Immature natural killer cell (primary cell): Measurements from ENCODE around the gene TPM3. TPM values are rescaled to one million over a fixed set of nuclear protein-coding genes. Genes with fewer than 3 reads are reported as not detected.
"Not testable (repeated sequence)": the region's sequence is repeated elsewhere in the genome, so short reads cannot be mapped to it uniquely, and the experiment has no call there.

Experiments used
- DNase-seq, 3 donors: peaks; one replicate each; pipeline ENCODE4 v3.0.0; 2022; ENCODE audit warnings: mixed read lengths in 1 of 3
- H3K27ac Mint-ChIP-seq, 6 donors: one replicate each; pipeline ENCODE4 v1.8.0; 2020; ENCODE audit warnings: mixed read lengths in 6 of 6, mild to moderate bottlenecking in 5 of 6, inconsistent platforms in 4 of 6, moderate library complexity in 3 of 6
- H3K27me3 Mint-ChIP-seq, 3 donors: one replicate each; pipeline ENCODE4 v1.8.0; 2020 to 2021; ENCODE audit warnings: low read depth in 3 of 3, mild to moderate bottlenecking in 3 of 3, mixed read lengths in 3 of 3, moderate library complexity in 3 of 3, inconsistent platforms in 1 of 3
- H3K36me3 Mint-ChIP-seq, 3 donors: one replicate each; pipeline ENCODE4 v1.8.0; 2020; ENCODE audit warnings: mixed read lengths in 3 of 3, inconsistent platforms in 2 of 3, mild to moderate bottlenecking in 2 of 3
- H3K4me1 Mint-ChIP-seq, 2 donors: one replicate each; pipeline ENCODE4 v1.8.0; 2020; ENCODE audit warnings: inconsistent platforms in 2 of 2, mild to moderate bottlenecking in 2 of 2, mixed read lengths in 2 of 2, moderate library complexity in 1 of 2
- H3K4me3 Mint-ChIP-seq, 5 donors: one replicate each; pipeline ENCODE4 v1.8.0; 2020; ENCODE audit warnings: mild to moderate bottlenecking in 5 of 5, mixed read lengths in 5 of 5, inconsistent platforms in 3 of 5, moderate library complexity in 3 of 5
- H3K9me3 Mint-ChIP-seq, 6 donors: one replicate each; pipeline ENCODE4 v1.8.0; 2020; ENCODE audit warnings: mild to moderate bottlenecking in 6 of 6, mixed read lengths in 6 of 6, inconsistent platforms in 4 of 6, moderate library complexity in 3 of 6
- polyA plus RNA-seq, 3 donors: library from polyadenylated mRNA; unstranded; fragments of 300-500 nt; fragmentation: Illumina TruSeq; gene quantifications; one replicate each; pipeline ENCODE4 v1.2.3, GENCODE V29; 2021

Gene TPM3
- polyA plus RNA-seq, 3 donors from 2014 or later, result 1,142 to 1,239 (median 1,223) TPM

DNA sequence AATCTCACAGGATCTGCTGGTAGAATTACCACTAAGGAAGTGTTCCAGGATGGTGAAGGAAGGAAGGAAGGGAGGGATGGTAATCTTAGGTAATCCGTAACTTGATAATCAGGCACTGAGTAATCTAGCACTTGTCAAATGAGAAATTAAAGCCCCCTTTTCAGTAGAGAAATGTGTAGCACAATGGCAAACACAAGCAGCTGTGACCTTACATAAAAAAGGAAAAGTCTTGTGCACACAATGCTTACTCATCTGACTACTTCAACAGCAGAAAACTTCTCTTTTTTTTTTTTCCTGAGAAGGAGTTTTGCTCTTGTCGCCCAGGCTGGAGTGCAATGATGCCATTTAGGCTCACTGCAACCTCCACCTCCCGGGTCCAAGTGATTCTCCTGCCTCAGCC, 43.1 kb downstream of the TPM3 start:
- peaks cover 1 to 2% of the 10 kb centered on the region in 2 donors for H3K4me1 Mint-ChIP-seq
- no peak overlapping the region for H3K4me3 Mint-ChIP-seq
- no peak for DNase-seq
- H3K9me3 Mint-ChIP-seq, result no peaks in the 10 kb centered on the region
- peaks cover 0 to 2% (median 2%) of the 10 kb centered on the region in 3 donors for H3K36me3 Mint-ChIP-seq
- H3K27me3 Mint-ChIP-seq, result peaks cover 0 to 5% (median 3%) of the 10 kb centered on the region in 3 donors
- H3K27ac Mint-ChIP-seq, result peak overlapping the region in 2 of 6 donors; percentile 24 to 33

DNA sequence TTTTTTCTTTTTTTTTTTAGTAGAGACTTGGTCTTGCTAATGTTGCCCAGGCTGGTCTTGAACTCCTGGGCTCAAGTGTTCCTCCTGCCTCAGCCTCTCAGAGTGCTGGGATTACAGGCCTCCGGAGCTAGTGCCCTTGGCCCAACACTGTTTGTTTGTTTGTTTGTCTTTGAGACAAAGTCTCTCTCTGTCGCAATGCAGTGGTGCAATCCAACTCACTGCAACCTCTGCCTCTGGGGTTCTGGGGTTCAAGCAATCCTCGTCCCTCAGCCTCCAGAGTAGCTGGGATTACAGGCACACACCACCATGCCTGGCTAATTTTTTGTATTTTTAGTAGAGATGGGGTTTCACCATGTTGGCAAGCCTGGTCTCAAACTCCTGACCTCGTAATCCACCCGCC, 44.4 kb downstream of the TPM3 start:
- not testable (repeated sequence) for DNase-seq

DNA sequence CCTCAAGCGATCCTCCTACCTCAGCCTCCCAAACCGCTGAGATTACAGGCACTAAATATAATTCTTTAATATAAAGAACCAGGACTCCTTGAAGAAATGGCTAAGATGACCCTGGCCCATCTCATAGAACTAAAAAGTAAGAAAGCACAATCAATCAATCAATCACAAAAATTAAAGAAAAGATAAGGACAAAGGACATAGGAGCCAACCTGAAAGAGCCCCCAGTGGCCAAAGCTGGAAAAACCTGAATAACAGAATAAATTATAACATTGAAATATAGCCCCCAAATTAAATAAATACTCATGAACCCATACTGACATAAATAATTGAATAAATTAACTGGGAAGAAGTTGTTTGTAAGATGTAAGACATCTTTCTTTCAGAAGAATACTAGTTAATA, 45.9 kb downstream of the TPM3 start:
- DNase-seq, result no peak
- no peaks in the 10 kb centered on the region for H3K36me3 Mint-ChIP-seq
- H3K4me3 Mint-ChIP-seq, result no peak overlapping the region
- H3K27ac Mint-ChIP-seq, result no peak overlapping the region
- H3K9me3 Mint-ChIP-seq, result no peaks in the 10 kb centered on the region
- peaks cover 0 to 2% (median 2%) of the 10 kb centered on the region in 3 donors for H3K27me3 Mint-ChIP-seq
- no peaks in the 10 kb centered on the region for H3K4me1 Mint-ChIP-seq

More for the DNA sequence above, 44.4 kb downstream of the TPM3 start:
- H3K9me3 Mint-ChIP-seq, H3K4me1 Mint-ChIP-seq, H3K27ac Mint-ChIP-seq, H3K4me3 Mint-ChIP-seq, H3K27me3 Mint-ChIP-seq, H3K36me3 Mint-ChIP-seq: not testable (repeated sequence)

DNA sequence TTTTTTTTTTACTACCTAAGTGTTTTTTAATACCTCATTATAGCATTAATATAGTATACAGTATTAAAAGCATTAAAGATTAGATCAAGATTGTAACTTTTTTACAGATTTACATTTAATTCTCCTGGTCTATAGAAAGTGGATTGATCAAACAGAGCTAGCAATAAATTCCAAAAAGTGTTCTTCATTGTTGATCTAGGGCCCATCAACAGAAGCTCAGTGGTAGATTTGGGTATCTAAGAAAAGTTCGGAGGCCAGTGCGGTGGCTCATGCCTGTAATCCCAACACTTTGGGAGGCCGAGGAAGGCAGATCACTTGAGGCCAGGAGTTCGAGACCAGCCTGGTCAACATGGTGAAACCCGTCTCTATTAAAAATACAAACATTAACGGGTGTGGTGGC, 49.5 kb downstream of the TPM3 start:
- Mint-ChIP-seq H3K4me1 (no peaks in the 10 kb centered on the region), H3K9me3 (no peaks in the 10 kb centered on the region), H3K4me3 (no peak overlapping the region), H3K36me3 (no peaks in the 10 kb centered on the region), H3K27me3 (peaks cover 0 to 2% (median 2%) of the 10 kb centered on the region in 3 donors), H3K27ac (no peak overlapping the region)
- no peak for DNase-seq

DNA sequence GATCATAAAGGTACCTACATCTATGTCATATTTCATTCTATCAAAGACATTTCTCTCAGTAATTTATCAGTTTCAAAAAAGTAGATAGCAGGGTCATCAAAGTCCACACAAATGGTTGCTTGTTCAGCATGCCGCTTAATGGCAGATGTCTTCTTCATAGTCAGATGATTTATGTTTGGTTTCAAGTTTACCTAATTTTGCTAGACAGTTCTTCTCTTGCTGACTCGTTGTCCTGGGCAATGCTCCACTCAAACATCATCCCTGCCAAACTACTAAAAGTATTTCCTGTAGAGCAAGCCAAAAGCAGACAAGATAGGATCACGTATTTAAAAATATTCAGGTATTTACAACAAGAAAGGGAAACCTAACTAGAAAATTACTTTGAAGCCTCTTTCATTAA, 50.7 kb downstream of the TPM3 start:
- H3K27me3 Mint-ChIP-seq, result peaks cover 0 to 2% (median 0%) of the 10 kb centered on the region in 3 donors
- H3K27ac Mint-ChIP-seq, result no peak overlapping the region
- H3K36me3 Mint-ChIP-seq, result no peaks in the 10 kb centered on the region
- H3K9me3 Mint-ChIP-seq, result no peaks in the 10 kb centered on the region
- no peaks in the 10 kb centered on the region for H3K4me1 Mint-ChIP-seq
- H3K4me3 Mint-ChIP-seq, result no peak overlapping the region
- DNase-seq, result no peak

DNA sequence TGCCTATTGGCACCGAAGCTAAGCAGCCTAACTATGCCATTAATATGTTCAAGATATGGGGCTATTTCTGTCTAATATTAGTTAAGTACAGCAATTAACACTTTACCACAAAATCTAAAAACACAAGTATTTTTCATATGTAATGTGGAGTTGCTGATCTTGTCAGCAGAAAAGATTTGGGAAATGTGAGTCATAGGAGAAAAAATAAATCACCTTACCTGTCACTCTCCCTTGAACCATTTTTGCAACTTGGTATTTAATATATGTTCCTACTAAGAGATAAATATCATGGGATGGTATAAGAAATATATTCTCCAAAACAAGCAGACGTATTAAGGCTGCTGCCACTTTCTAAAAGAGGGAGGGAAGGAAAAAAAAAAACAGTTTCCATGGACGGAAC, 54.0 kb downstream of the TPM3 start:
- no peaks in the 10 kb centered on the region for H3K36me3 Mint-ChIP-seq
- no peaks in the 10 kb centered on the region for H3K4me1 Mint-ChIP-seq
- H3K27me3 Mint-ChIP-seq, result no peaks in the 10 kb centered on the region

DNA sequence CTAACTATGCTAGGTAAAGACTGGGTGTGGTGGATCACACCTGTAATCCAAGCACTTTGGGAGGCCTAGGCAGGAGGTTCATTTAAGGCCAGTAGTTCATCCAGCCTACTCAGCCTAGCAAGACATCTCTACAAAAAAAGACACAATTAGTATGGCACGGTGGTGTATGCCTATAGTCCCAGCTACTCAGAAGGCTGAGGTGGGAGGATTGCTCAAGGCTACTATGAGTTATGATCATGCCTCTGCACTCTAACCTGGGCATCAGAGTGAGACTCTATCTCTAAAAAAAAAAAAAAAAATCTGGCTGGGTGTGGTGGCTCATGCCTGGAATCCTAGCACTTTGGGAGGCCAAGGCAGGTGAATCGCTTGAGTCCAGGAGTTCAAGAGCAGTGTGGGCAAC, 58.6 kb downstream of the TPM3 start:
- no peaks in the 10 kb centered on the region for H3K36me3 Mint-ChIP-seq
- no peaks in the 10 kb centered on the region for H3K27me3 Mint-ChIP-seq
- H3K9me3 Mint-ChIP-seq, result no peaks in the 10 kb centered on the region
- no peak overlapping the region for H3K4me3 Mint-ChIP-seq
- H3K27ac Mint-ChIP-seq, result no peak overlapping the region
- no peak for DNase-seq
- no peaks in the 10 kb centered on the region for H3K4me1 Mint-ChIP-seq

More for the DNA sequence above, 54.0 kb downstream of the TPM3 start:
- no peaks in the 10 kb centered on the region for H3K9me3 Mint-ChIP-seq
- H3K27ac Mint-ChIP-seq, result no peak overlapping the region
- DNase-seq, result no peak
- no peak overlapping the region for H3K4me3 Mint-ChIP-seq

DNA sequence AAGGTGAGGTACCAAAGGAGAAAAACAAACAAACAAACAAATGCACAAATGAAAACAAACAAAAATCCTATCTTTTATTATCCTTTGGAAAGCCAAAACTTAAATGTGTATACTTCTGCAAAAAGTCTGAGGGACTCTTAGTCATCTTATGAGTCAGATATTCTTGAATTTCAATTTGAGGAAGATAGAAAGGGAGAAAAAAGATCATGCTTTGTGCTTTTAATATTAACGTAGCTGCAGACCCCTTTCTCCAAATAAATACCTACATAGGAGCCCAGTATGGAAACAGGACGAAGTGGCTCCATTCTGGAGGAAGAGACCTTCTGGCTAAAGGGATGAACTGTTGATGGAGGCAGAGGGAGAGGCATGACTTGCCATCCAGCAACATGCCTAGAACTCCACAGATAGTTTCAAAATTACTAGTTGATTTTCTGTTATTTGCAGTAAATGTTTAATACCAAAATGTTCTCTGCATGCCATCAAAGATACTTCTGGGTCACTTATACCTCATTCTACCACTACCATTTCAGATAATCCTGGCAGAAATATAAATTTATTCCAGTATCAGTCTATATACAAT, 62.4 kb downstream of the TPM3 start:
- peaks cover 0 to 2% (median 0%) of the 10 kb centered on the region in 3 donors for H3K27me3 Mint-ChIP-seq
- no peak overlapping the region for H3K27ac Mint-ChIP-seq
- H3K9me3 Mint-ChIP-seq, result no peaks in the 10 kb centered on the region
- no peak for DNase-seq
- no peaks in the 10 kb centered on the region for H3K4me1 Mint-ChIP-seq
- no peak overlapping the region for H3K4me3 Mint-ChIP-seq
- H3K36me3 Mint-ChIP-seq, result no peaks in the 10 kb centered on the region

DNA sequence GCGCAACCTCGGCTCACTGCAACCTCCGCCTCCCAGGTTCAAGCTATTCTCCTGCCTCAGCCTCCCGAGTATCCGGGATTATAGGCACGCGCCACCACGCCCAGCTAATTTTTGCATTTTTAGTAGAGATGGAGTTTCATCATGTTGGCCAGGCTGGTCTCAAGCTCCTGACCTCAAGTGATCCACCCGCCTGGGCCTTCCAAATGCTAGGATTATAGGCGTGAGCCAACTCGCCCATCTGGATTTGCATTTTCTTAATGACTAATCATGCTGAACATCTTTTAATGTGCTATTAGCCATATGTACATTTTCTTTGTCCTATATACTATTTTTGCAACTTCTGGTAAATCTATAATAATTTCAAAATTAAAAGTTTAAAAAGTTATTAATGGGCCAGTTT, 68.7 kb downstream of the TPM3 start:
- not testable (repeated sequence) for H3K36me3 Mint-ChIP-seq, DNase-seq, H3K4me3 Mint-ChIP-seq, H3K27ac Mint-ChIP-seq, H3K4me1 Mint-ChIP-seq, H3K9me3 Mint-ChIP-seq, H3K27me3 Mint-ChIP-seq

DNA sequence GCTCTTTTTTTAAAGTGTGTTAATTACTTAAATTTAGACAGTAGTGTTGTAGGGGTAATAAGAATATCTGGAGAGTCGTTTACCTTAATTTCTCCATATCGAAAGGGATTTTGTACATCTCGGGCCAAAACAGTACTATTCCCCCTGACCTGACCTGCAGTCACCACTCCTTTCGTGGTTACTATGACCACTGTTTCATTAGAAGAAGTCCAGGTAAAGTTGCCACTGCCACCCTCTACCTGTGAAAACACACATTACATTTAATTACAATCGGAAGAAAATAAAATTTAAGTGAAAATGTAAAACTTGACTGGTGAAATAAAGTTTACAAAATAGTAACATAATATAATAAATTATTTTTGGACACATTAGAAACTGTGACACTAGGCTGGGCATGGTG, 74.3 kb downstream of the TPM3 start:
- H3K4me3 Mint-ChIP-seq, result no peak overlapping the region
- no peak for DNase-seq
- no peaks in the 10 kb centered on the region for H3K27me3 Mint-ChIP-seq
- H3K27ac Mint-ChIP-seq, result no peak overlapping the region
- H3K4me1 Mint-ChIP-seq, result peaks cover 12 to 14% of the 10 kb centered on the region in 2 donors
- no peaks in the 10 kb centered on the region for H3K36me3 Mint-ChIP-seq
- H3K9me3 Mint-ChIP-seq, result no peaks in the 10 kb centered on the region

DNA sequence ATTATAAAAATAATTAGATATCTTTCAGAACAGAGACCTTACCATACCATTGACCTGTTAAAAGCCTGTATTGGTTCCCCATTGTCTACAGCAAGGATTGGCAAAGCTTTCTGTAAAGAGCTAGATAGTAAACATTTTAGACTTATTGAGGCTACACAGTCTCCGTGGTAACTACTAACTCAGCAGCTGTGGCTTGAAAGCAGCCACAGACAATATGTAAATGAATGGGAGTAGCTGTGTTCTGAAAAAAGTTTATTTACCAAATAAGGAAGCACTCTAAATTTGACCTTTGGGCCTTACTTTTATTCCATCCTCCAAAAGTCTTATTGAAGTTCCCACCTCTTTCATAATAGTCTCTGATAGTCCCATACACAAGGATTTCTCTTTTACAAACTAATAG, 76.7 kb downstream of the TPM3 start:
- H3K27ac Mint-ChIP-seq, result peak overlapping the region; percentile 60 to 84 (median 71)
- H3K9me3 Mint-ChIP-seq, result no peaks in the 10 kb centered on the region
- peak overlapping the region in 2 of 5 donors; percentile 44 to 57 for H3K4me3 Mint-ChIP-seq
- H3K4me1 Mint-ChIP-seq, result peaks cover 12 to 14% of the 10 kb centered on the region in 2 donors
- H3K36me3 Mint-ChIP-seq, result no peaks in the 10 kb centered on the region
- peak in 2 of 3 donors; percentile 7 to 8 for DNase-seq
- no peaks in the 10 kb centered on the region for H3K27me3 Mint-ChIP-seq

Other genes with a start within 250 kb of the TPM3 start
- 10 to 100 TPM in 2 of 3 donors, 1 to 10 TPM in 1; 9.9 to 37.1 (median 11.5) TPM for gene DENND4B, start 245.4 kb downstream of the TPM3 start, polyA plus RNA-seq
- 10 to 100 TPM; 13.0 to 31.2 (median 19.3) TPM for gene CRTC2, start 233.5 kb downstream of the TPM3 start, polyA plus RNA-seq
- 10 to 100 TPM; 52.3 to 84.8 (median 54.6) TPM for gene SLC39A1, start 228.6 kb downstream of the TPM3 start, polyA plus RNA-seq
- 10 to 100 TPM; 10.0 to 17.6 (median 15.2) TPM for gene CREB3L4, start 224.2 kb downstream of the TPM3 start, polyA plus RNA-seq
- 100 to 1,000 TPM; 365 to 460 (median 440) TPM for gene JTB, start 214.4 kb downstream of the TPM3 start, polyA plus RNA-seq
- gene RAB13, start 205.8 kb downstream of the TPM3 start, polyA plus RNA-seq, result not detected
- gene RPS27, start 201.3 kb downstream of the TPM3 start, polyA plus RNA-seq, result over 10,000 TPM in 1 of 3 donors, 1,000 to 10,000 TPM in 2; 7,421 to 15,806 (median 9,939) TPM
- gene NUP210L, start 37.0 kb downstream of the TPM3 start, polyA plus RNA-seq, result under 1 TPM in 1 of 3 donors, not detected in 2; 0.13 TPM
- gene CFAP141, start 14.2 kb upstream of the TPM3 start, polyA plus RNA-seq, result not detected
- 10 to 100 TPM; 23.1 to 72.4 (median 52.4) TPM for gene UBAP2L, start 28.9 kb upstream of the TPM3 start, polyA plus RNA-seq
- gene HAX1, start 80.5 kb upstream of the TPM3 start, polyA plus RNA-seq, result 100 to 1,000 TPM; 119 to 207 (median 139) TPM
- under 1 TPM in 1 of 3 donors, not detected in 2; 0.24 TPM for gene AQP10, start 129.0 kb upstream of the TPM3 start, polyA plus RNA-seq
- 10 to 100 TPM in 2 of 3 donors, 1 to 10 TPM in 1; 8.5 to 27.4 (median 16.5) TPM for gene ATP8B2, start 133.4 kb upstream of the TPM3 start, polyA plus RNA-seq
- gene IL6R, start 213.2 kb upstream of the TPM3 start, polyA plus RNA-seq, result 1 to 10 TPM in 2 of 3 donors, under 1 TPM in 1; 0.50 to 4.2 (median 2.6) TPM